ENCODE results near the gene CUX1. TPM values are rescaled to one million over a fixed set of nuclear protein-coding genes. Genes with fewer than 3 reads are reported as not detected.

CUX1 gene
- total and polyA plus RNA-seq, 2 donors (not counting 1 experiment from before 2014, with no cell fraction given) = 10.8 to 86.5 TPM

DNA sequence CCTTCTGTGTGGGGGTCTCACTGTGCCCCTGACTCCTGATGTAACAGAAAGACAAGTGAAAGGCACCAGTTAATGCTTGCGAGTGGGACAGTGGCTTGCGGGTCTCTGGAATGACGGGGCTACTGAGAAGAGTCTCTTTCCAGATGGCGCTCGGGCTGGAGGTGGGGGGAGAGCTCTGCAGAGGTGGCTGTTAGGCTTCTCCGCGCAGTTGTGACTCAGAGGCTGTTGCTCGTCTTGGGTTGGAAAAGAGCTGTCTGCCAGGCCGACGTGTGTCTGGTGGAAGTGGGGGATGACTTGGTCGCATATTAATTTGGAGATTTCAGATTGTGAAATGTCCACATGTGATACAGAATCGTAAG, 441.3 kb downstream of the CUX1 start:
- Histone ChIP-seq H4K20me1 (ENCODE audit: control insufficient read depth, insufficient read depth, low read length, poor library complexity, severe bottlenecking) (no peaks in the 10 kb centered on the region), H3K79me2 (ENCODE audit: control insufficient read depth, insufficient read depth, low read length) (no peaks in the 10 kb centered on the region), H3K4me1 (ENCODE audit: control insufficient read depth in 2 of 2, insufficient read depth in 2 of 2, low read length in 2 of 2) (no peaks in the 10 kb centered on the region), H3K9ac (ENCODE audit: low read length) (no peak overlapping the region), H2AFZ (ENCODE audit: insufficient read depth, low read depth, low read length, poor library complexity, severe bottlenecking) (no peak overlapping the region), H3K9me3 (ENCODE audit: control extremely low read depth in 1 of 3, control insufficient read depth in 2 of 3, insufficient read depth in 1 of 3, low read length in 2 of 3) (no peaks in the 10 kb centered on the region), H3K4me3 (ENCODE audit: control extremely low read depth in 1 of 5, extremely low read depth in 1 of 5, insufficient read depth in 1 of 5, low read depth in 2 of 5, low read length in 4 of 5) (no peak overlapping the region), H3K4me2 (replicated peaks; ENCODE audit: low read depth, low read length, poor library complexity, severe bottlenecking) (no peak overlapping the region), H3K27ac (ENCODE audit: low read length in 2 of 2) (no peak overlapping the region), H3K36me3 (replicated peaks in 1 of 2; ENCODE audit: control extremely low read depth in 1 of 2, control insufficient read depth in 1 of 2, extremely low read depth in 1 of 2, insufficient read depth in 2 of 2, low read length in 1 of 2) (peaks cover 0 to 2% of the 10 kb centered on the region in 2 experiments), H3K27me3 (replicated peaks in 1 of 4; ENCODE audit: control extremely low read depth in 1 of 4, control insufficient read depth in 3 of 4, insufficient read depth in 4 of 4, low read length in 3 of 4) (no peaks in the 10 kb centered on the region)
- no peaks in the 10 kb centered on the region for H3K4me1 Mint-ChIP-seq
- H3K4me3 Mint-ChIP-seq = no peak overlapping the region
- ATAC-seq (ENCODE audit: low read depth) (no peak), DNase-seq (no peak)
- ChIA-PET POLR2A (no interaction called here), CTCF (interaction anchor here (0.8 kb wide), 1 partner anchor 14 kb away, joined by 3 read pairs; no protein-coding TSS in a partner anchor)
- TF ChIP-seq EZH2 (IDR thresholded peaks at IDR 0.05; ENCODE audit: borderline replicate concordance, insufficient read depth, low read depth, low read length, poor library complexity, severe bottlenecking) (no peak), CTCF (IDR thresholded peaks at IDR 0.05) (no peak)
- no peaks in the 10 kb centered on the region for H3K9me3 Mint-ChIP-seq (ENCODE audit: insufficient read depth)
- WGBS (ENCODE audit: insufficient coverage) = 87% methylated on average over 10 of the region's 12 CpGs
- H3K27ac Mint-ChIP-seq = no peak overlapping the region
- intact Hi-C loops (cut with micrococcal nuclease) = no loop called here
- H3K27me3 Mint-ChIP-seq = no peaks in the 10 kb centered on the region

GRCh38 chr7:102260856-102261255, 443.4 kb downstream of the CUX1 start:
- DNase-seq (no peak), ATAC-seq (ENCODE audit: low read depth) (no peak)
- H3K27me3 Mint-ChIP-seq = no peaks in the 10 kb centered on the region
- no peak overlapping the region for H3K4me3 Mint-ChIP-seq
- no peaks in the 10 kb centered on the region for H3K9me3 ChIP-seq (ENCODE audit: control extremely low read depth in 1 of 3, control insufficient read depth in 2 of 3, insufficient read depth in 1 of 3, low read length in 2 of 3)
- POLR2A ChIA-PET = no interaction called here
- no peaks in the 10 kb centered on the region for H4K20me1 ChIP-seq (ENCODE audit: control insufficient read depth, insufficient read depth, low read length, poor library complexity, severe bottlenecking)
- whole genome bisulfite sequencing (ENCODE audit: insufficient coverage) = 97% methylated on average over 7 of the region's 9 CpGs
- H3K27ac ChIP-seq (ENCODE audit: low read length in 2 of 2) = no peak overlapping the region
- H3K36me3 ChIP-seq (replicated peaks in 1 of 2; ENCODE audit: control extremely low read depth in 1 of 2, control insufficient read depth in 1 of 2, extremely low read depth in 1 of 2, insufficient read depth in 2 of 2, low read length in 1 of 2) = no peaks in the 10 kb centered on the region
- TF ChIP-seq EZH2 (IDR thresholded peaks at IDR 0.05; ENCODE audit: borderline replicate concordance, insufficient read depth, low read depth, low read length, poor library complexity, severe bottlenecking) = no peak
- no peak for TF ChIP-seq CTCF (IDR thresholded peaks at IDR 0.05)
- no peaks in the 10 kb centered on the region for H3K9me3 Mint-ChIP-seq (ENCODE audit: insufficient read depth)
- H3K27ac Mint-ChIP-seq = no peak overlapping the region
- no peaks in the 10 kb centered on the region for H3K4me1 Mint-ChIP-seq
- H3K4me1 ChIP-seq (ENCODE audit: control insufficient read depth in 2 of 2, insufficient read depth in 2 of 2, low read length in 2 of 2) = no peaks in the 10 kb centered on the region
- intact Hi-C loops (cut with micrococcal nuclease) = no loop called here
- no peaks in the 10 kb centered on the region for H3K27me3 ChIP-seq (replicated peaks in 1 of 4; ENCODE audit: control extremely low read depth in 1 of 4, control insufficient read depth in 3 of 4, insufficient read depth in 4 of 4, low read length in 3 of 4)
- no peaks in the 10 kb centered on the region for H3K79me2 ChIP-seq (ENCODE audit: control insufficient read depth, insufficient read depth, low read length)
- no peak overlapping the region for H3K4me3 ChIP-seq (ENCODE audit: control extremely low read depth in 1 of 5, extremely low read depth in 1 of 5, insufficient read depth in 1 of 5, low read depth in 2 of 5, low read length in 4 of 5)
- no peak overlapping the region for H3K9ac ChIP-seq (ENCODE audit: low read length)
- no peak overlapping the region for H3K4me2 ChIP-seq (replicated peaks; ENCODE audit: low read depth, low read length, poor library complexity, severe bottlenecking)
- CTCF ChIA-PET = interaction anchor here (0.7 kb wide), 1 partner anchor 12 kb away, joined by 3 read pairs; no protein-coding TSS in a partner anchor
- H2AFZ ChIP-seq (ENCODE audit: insufficient read depth, low read depth, low read length, poor library complexity, severe bottlenecking) = no peak overlapping the region
